Activated CD8-positive, alpha-beta memory T cell treated with anti-CD3 and anti-CD28 coated beads for 4 hours (primary cell): ENCODE results near the gene RGS7BP.
"Not testable (repeated sequence)": the region's sequence is repeated elsewhere in the genome, so short reads cannot be mapped to it uniquely, and the experiment has no call there.

ENCODE experiments used
- DNase-seq, 2 donors: peaks; one replicate each; pipeline ENCODE4 v3.0.0-alpha.2; 2020; ENCODE audit warnings: low read depth in 2 of 2

RGS7BP gene

DNA sequence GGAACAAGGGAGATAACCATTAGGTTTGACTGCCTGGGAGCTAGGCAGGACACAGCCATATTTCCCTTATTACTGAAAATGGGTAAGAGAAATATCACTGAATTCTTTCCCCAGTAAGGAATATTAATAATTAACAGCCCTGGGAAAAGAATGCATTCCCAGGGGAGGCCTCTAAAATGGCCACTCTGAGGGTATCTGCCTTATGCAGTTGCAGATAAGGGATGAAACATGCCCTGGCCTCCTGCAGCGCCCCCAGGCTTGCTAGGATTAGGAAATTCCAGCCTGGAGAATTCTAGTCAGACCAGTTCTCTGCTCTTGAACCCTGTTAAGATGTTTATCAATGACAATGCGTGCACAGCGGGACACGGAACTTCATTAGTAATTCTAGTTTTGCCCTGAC lies 52.8 kb downstream of the RGS7BP start:
- DNase-seq, result not testable (repeated sequence)

DNA sequence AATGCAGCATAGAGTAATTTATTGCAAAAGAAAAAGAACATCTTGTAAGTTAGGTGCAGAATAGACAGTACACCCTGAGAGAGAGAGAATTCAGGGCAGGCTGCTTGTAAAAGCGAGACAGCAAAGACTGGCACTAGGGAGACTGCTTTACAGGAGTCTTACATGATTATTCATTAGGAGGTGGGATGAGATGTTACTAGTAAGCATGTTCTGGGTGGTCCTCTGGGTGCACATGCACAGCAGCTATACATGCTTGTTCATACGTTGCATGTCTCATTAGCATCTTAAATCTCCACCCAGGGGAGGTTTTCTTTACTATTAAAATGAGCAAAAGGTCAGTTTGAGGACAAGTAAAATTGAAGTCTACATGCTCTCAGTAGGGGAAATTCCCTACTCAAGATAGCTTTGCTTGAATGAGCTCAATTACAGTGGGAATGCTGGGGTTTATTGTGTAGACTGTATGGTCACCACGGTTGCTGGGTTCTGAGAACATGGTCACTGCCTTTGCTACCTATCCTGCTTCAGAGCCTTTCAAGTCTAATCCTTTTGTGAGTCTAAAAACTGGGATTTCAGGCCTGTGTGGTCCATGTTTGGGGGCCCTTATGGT lies 60.6 kb downstream of the RGS7BP start:
- no peak for DNase-seq

DNA sequence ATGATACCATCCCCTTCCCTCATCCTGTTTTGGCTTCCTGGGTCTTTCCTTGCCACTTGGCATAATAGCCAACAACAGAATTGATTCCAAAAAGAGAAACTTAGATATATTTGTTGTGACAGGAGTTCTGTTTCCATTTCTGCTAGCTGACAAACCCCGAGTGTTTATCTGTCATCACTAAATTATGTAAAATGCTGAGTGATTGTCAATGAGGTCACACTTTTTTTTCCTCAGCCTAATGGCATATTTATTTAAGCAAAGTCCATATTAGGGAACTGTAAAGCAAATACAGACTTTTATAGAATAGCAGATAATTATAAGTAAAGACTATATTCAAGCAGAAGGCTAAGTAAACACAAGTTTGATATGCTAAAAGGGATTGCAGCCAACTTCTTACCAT lies 64.0 kb downstream of the RGS7BP start:
- DNase-seq, result no peak

DNA sequence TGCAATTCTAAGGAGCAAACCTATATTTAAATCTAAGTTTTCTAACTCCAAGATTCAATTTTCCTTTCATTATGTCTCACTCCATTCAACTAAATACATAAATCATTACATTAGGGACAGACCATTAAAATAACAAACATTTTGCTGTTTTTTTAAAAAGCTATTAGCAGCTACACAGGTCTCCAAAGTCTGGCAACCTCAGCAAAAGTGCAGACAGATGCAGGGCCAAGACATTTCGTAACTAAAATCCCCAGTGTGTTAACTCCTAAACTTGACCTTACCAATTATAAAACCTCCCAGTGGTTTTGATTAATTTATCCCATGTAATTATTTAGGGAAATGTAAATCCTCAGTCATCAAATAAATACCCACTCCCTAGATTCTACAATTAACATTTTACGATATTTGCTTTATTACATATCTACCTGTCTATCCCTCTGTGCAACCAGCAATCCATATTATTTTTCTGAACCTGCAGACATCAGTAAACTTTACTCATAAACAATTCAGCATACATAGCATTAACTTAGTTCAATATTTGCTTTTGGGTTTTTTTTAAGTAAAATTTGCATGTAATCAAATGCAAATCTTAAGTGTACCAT lies 64.7 kb downstream of the RGS7BP start:
- no peak for DNase-seq

DNA sequence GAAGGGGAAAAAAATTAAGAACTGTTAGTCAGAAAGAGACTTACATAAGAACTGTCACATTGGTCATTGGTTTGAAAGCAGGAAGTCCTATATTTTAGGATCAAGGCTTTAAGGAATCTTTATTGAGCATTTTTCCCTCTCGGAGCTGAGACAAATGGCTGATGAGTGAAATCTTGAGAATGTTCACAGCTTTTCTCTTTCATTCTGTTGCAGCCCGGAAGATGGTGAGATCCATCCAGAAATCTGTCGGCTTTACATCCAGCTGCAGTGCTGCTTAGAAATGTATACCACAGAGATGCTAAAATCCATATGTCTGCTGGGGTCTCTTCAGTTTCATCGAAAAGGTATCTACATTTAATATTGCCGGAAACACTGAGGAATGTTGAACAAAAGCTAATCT lies 69.7 kb downstream of the RGS7BP start:
- no peak for DNase-seq

DNA sequence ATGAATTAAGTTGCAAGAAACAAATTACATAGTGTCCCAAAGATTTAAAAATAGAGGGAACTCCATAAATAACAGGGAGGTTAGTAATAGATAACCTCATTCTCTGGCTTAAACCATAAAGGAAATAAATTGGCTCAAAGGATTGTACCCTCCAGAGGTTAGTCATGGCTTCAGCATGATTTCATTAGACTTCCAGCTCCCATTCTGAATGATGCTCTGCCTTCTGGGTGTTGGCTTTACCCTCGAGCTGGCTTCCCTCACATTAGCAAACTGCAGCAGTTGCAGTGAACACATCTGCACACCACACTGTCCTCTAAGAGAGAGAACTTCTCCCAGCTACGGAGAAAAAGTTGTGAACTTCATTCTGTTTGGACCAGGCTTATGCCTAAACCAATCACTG lies 70.4 kb downstream of the RGS7BP start:
- no peak for DNase-seq

DNA sequence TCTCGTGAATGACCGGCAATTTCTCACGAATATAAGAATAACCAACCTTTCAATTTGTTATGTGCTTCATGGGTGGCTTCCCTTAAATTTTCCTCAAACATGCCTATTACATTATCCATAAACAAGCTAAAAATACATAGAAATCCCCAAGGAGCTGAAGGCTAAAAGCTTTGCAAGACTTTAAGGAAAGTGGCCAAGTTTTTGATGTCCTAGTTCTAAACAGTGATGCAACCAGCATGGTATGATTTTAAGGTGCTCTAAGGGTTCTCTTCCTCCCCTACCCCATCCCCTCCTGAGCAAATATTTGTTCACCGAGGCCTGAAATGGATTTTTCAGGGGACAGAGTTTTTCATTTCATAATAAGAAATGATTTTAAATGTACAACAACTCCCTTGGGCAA lies 79.8 kb downstream of the RGS7BP start:
- no peak for DNase-seq

DNA sequence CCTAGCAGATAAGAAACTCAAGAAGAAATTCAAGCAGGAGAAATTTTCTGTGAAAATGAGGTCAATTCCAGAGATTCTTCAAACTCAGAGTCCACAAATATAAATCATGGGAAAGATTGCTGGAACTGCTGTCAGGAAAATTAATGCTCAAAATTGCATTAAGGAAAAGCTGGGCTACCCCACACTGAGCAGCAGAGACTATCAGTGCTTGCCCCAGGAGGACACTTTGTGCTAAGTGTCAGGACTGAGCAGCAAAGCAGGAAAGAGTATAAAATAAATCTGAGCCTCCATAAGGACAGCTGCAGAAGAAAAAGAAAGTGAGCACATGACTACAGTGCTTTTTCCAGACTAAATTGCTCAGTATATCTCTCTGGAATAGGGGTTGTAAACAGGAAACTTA lies 81.6 kb downstream of the RGS7BP start:
- no peak for DNase-seq

DNA sequence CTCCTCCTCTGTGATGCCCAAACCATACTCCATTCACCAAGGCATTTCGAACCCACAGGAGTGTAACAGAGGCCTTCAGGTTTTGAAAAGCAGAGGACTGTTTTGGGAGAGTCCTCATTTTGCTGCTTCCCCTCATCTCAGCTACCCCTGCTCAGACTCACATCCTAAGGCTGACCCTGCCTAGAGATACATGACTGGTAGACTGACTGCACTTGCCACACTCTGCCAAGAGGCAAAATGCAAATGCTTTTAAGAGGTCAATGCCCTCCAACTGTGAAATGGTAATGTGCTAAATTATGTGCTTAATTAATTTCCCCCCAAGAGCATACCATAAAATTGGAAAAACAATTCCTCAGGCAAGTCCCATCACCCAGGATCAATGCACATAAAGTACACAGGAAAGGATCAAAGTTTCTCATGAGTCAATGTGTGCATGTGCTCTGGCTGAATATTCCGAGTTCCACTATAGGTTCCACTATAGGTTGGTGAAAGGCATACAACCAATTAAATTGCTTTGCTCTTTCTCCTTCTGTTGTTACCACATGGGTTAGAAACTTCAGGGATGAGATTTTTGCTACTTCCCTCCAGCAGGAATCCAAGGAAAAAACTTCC lies 87.0 kb downstream of the RGS7BP start:
- no peak for DNase-seq

DNA sequence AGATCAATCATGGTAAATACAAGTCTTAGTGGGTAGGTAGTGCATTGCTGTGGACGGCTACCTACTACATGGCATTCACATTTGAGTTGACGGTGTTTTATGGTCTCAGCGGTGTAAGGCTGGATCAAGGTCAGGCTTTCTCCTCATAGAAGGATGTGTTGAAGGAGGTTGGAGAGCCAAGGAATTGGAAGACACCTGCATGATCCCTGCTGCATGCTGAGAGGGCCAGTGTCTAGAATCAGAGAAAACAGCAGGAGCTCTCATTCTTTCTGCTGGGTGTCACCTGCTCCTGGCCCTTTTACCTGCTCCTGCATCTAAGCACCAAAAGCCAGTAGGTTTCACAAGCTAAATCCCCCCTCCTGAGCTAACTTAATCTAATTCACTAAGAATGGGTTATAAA lies 88.2 kb downstream of the RGS7BP start:
- DNase-seq, result no peak

DNA sequence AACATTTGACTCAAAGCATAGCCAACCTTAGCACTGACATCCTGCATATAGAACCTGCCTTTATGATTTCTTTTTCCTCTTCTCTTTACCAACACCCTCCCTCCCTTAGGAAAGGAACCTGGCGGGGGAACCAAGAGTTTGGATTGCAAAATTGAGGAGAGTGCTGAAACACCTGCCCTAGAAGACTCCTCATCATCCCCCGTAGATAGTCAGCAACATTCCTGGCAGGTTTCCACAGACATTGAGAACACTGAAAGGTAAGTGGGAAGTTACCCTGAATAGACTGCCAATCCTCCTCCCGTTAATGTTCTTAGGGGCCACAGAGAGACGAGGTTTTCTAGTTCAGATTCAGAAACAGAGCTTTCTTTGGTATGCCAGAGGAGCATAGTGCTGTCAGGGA lies 88.8 kb downstream of the RGS7BP start:
- no peak for DNase-seq

DNA sequence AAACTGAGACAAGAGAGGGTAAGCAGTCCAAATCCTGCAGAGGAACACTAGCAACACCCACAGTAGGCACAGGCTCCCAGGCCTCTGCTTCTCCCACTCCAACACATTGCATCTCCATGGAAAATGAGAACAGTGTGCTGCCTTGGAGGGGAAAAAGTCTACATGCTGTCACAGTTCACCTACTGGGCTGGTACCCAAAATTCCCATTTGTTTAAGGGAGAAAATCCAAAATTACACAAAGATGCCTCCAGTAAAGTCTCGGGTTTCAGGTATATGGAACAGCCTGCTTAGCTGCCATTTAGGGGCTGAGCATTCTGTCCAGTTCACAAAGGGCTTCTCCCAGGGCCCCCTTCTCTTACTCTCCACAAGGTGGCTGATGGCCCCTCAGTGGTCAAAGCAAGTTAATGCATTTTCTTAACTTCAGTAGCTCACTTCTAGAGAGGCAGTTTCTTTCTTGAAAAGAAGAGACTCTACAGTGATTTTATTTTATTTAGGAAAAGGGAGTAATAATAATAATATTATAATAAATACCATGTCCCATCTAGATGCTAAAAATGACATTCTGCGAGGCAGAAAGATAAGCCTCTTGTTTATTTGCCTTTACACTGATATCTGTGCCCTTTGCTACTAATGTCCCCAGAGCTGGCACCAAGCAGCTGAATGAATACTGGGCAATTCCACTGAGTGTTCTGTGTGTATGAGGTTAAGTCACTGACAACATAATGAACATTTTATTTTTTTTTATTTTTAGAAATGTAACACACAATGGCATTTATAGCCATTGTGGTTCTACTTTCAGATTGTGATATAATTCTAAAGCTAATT lies 89.4 kb downstream of the RGS7BP start:
- no peak for DNase-seq

DNA sequence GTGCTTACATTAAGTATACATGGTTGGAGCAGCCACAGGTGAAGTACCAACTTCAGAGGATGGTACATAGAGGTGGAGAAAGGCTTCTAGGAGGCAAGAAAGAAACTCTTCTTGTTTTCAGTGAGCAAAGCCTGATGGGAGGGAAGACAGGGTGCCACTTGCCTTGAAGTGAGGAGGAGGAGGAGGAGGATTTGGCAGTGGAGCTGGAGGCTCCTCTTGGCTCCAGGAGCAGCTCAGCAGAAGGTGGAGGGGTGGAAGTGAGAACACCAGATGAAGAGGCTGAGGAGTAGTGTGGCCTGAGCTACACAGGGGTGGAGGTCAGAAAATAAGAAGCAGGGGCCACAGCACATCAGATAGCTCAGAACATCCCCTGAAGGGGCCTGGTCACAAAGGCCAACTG lies 93.4 kb downstream of the RGS7BP start:
- no peak for DNase-seq

DNA sequence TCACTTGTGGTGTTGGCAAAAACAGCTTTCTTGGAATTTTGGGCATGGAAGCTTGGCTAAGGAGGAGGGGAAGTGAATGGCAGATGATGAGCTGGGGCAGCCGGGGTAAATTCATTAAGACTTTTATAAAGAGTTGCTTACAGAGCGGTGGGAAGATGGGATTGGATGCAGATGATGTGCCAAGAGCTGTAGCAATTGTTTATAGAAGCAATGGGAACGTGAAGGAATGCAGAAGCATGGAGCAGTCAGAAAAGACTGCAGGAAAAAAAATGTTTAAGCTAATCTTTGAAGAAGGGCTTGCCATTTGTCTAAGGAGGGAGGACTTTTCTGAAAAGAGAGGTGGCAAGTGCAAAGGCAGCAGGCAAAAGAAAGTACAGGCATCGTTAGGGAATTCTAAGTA lies 97.9 kb downstream of the RGS7BP start:
- no peak for DNase-seq

DNA sequence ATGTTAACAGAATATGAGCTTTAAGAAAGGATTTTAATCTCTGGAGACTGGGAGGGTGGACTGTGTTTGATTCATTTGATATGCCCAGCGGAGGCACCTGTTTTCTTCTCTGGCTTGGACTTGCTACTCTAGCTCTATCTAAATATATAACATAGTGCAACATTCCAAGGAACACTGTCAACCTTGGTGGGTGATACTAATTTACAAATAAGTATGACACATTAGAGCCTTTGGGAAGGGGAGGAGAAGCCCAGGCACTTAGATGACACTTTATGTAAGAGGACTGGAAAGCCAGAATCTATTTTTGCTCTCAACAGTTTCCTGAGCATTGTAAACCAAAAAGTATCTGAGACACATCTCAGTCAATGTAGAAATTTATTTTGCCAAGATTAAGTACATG lies 101.1 kb downstream of the RGS7BP start:
- DNase-seq, result no peak

DNA sequence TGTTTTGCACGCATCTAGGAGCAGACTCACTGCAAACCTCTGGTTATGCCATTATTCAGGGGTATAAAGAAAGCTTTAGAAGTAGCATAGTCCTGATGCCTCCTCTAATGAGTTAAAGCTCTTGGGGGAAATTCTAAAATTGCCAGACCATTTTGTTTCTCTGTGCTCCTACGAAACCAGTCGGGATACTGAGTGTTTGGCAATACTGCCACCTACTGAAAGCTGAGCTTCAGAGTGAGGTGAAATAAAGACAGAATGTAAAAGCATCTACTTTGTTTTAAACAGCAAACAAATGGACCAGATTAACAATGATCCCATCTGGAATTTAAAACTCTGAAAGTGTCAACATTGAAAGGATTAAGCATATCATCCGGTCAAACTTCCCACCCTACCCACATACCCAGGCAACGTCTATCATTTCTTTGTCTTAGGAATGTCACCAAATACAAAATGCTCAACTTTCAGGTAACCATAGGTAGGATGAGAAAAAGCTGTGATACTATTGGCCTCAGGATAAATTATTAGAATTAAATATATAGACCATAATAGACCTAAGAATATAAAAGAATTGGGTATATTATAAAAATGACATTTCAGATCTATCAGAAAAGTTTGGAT lies 106.6 kb downstream of the RGS7BP start:
- no peak for DNase-seq

DNA sequence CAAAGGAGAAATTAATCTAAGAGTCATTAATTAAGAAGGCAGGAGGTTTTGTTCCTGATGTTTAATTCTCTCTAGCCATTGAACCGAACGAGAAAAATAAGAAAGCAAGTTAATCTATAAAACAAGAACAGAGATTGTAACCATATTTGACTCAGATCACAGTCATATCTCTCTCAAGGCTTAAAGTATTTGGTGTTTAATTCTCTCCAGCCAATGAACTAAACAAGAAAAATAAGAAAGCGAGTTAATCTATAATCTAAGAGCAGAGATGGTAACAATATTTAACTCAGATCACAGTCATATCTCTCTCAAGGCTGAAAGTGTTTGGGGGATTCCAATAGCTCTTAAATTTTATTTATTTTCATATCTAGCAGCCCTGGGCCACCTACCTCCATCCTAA lies 110.1 kb downstream of the RGS7BP start:
- DNase-seq, result no peak

DNA sequence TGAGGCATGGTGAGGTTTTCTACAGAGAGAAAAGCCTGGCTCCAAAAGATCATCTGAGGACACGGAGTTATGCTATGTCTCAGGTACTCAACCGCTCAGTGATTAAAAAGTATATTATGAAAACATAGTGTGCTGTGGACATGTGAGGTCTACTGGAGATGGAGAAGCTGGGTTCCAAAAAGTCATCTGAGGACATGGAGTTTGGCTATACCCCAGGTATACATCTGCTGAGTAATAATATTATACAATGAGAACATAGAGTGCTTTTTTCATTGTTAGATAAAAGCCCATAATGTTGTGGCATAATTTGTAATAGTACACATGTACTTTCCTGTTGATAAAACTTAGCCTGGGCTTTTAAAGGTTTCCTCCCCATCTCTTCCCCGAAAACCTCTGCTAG lies 113.8 kb downstream of the RGS7BP start:
- DNase-seq, result no peak

DNA sequence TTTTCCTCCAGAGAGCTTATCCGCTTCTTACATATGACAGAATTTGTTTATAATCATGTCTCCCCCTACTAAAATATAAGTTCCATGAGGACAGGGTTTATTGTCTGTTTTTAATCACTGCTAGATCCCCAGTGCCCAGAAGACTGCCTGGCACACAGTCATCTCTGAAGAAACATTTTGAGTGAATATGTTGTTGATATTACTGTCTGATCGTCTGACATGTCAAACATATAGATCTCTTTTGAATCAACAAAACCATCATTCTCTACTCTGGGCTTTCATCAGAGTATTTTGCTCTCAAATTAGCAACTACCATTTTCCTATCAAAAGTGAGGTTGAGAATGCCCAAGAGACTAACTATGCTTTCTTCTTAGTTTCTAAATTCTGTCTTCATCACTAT lies 117.2 kb downstream of the RGS7BP start:
- no peak for DNase-seq

DNA sequence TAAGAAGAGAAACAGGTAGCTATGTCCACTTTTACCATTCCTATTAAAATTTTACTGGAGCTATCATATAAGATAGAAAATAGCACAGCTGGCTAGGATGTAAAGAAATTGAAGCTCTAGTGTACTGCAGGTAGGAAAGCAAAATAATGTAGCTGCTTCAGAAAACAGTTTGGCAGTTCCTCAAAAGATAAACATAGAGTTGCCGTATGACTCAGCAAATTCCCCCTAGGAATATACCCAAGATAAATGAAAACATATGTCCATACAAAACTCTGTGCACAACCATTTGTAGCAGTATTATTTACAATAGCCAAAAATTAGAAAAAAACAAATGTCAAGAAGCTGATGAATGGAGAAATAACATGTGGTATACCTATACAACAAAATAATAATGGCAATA lies 119.9 kb downstream of the RGS7BP start:
- DNase-seq, result no peak

DNA sequence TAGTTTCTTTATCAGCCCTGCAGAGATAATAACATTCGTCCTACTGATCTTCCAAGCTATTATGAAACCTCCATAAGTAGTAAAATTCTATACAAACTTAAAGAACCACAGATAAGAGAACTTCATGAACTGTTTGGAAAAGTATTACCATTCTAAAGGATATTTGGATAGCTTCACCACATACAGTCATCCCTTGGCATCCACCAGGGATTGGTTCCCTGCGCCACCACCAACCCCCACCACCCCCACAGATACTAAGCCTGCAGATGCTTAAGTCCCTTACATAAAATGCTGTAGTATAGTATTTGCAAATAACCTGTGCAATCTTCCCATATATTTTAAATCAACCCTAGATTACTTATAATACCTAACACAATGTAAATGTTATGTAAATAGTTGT lies 123.1 kb downstream of the RGS7BP start:
- no peak for DNase-seq

DNA sequence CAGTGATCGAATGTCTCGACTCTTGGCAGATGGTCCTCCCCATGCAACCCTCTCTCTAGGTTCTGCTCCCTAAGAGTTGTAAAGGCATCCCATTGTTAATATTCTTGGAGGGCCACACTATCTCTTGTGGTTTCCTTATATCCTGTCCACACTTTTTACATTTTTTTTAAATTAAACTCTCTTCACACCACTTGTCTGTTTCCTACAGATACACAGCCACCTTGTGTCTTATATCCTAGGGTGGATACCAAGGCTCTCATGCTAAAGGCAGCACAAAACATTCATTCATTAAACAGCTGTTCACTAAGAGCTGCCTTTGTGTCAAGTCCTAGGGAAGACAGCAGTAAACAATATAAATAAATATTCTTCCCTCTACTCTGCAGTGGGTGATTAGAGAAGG lies 124.0 kb downstream of the RGS7BP start:
- DNase-seq, result no peak
